Esophagus muscularis mucosa (tissue), 4 donors: ENCODE measurements around the gene ZNG1A.

Experiments
- EP300 ChIP-seq: sonication (generic); formaldehyde crosslinking; IDR thresholded peaks from one replicate; pipeline ENCODE4 v1.6.1; 2017; ENCODE audit warnings: antibody characterized with exemption
- POLR2A ChIP-seq: fragments of 450-650 bp; IDR thresholded peaks from one replicate; pipeline ENCODE4 v1.6.1; 2017; ENCODE audit warnings: antibody characterized with exemption, moderate library complexity, mild to moderate bottlenecking, low read depth
- POLR2AphosphoS5 ChIP-seq, 2 donors: sonication (generic); formaldehyde crosslinking; IDR thresholded peaks; one replicate each; pipeline ENCODE4 v1.6.1; 2017; ENCODE audit warnings: antibody characterized with exemption in 2 of 2
- TF ChIP-seq, protein P1 (sequence below), 3 experiments: fragments of 200-600 bp in 2 of 3; fragments of 450-650 bp in 1 of 3; sonication (generic) in 2 of 3; IDR thresholded peaks; one replicate each; pipeline ENCODE4 v1.5.1; 2017 to 2019; ENCODE audit warnings: antibody characterized with exemption in 3 of 3, mild to moderate bottlenecking in 2 of 3, moderate library complexity in 1 of 3

DNA sequence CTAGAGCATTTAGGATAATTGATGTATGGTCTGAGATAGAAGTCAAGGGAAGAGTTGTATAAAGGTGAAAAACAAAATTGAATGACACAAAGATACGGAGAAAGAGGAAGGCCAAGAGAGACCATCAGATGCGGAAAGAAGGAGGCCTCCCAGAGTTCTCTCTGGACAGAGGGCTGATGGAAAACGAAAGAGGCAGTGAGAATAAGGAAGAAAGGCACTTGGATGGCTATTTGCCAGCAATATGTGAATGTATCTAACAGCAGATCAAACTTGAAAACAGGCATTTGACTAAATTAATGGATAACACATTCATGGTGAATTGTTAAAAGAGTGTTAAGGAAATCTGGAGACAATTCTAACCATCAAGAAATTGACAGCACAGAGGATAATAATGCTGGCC is 33.4 kb upstream of the ZNG1A start:
- TF ChIP-seq EP300 (no peak), POLR2A (no peak), POLR2AphosphoS5 (IDR thresholded peaks at IDR 0.05) (no peak)
- TF ChIP-seq, protein P1, sequence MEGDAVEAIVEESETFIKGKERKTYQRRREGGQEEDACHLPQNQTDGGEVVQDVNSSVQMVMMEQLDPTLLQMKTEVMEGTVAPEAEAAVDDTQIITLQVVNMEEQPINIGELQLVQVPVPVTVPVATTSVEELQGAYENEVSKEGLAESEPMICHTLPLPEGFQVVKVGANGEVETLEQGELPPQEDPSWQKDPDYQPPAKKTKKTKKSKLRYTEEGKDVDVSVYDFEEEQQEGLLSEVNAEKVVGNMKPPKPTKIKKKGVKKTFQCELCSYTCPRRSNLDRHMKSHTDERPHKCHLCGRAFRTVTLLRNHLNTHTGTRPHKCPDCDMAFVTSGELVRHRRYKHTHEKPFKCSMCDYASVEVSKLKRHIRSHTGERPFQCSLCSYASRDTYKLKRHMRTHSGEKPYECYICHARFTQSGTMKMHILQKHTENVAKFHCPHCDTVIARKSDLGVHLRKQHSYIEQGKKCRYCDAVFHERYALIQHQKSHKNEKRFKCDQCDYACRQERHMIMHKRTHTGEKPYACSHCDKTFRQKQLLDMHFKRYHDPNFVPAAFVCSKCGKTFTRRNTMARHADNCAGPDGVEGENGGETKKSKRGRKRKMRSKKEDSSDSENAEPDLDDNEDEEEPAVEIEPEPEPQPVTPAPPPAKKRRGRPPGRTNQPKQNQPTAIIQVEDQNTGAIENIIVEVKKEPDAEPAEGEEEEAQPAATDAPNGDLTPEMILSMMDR (IDR thresholded peaks at IDR 0.05): no peak
